NCI-H146 (cell line): ENCODE data around the gene FBXL2.
"Not testable (repeated sequence)": the region's sequence is repeated elsewhere in the genome, so short reads cannot be mapped to it uniquely, and the experiment has no call there.

Experiments
- DNase-seq: peaks from one replicate; lab custom pipeline; 2025; lab: John Stamatoyannopoulos, UW

Gene FBXL2

DNA sequence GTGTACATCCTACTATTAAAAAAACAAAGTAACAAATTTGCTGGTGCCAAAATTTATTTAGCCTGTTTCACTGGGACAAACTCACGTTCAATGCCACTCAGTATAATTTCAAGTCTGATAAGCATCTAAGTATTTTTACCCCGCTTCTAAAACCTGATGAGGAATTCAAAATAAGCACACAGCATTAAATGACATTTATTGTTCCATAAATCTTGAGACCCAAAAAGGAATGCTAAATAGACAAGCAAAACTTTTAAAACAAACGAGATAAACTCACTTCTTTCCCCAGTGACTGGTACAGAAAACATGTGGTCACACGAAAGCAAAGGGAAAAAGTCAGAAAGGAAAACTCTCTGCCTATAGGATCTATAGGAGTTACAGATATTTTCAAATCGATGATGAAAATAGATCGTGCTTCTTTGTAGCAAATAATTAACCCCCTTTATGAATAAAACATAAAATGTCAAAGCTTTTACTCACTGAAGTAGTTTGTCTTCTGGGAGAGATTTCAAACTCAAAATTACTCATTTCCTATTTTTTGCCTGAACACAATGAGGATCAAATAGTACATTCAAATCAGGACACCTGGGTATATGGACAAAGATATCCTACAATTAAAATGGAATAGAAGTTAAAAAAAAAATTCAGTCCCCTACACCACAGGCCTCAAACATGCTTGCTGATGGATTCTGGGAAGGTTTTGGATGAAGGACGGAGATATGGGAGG is 111.3 kb downstream of the FBXL2 start:
- DNase-seq, result no peak

DNA sequence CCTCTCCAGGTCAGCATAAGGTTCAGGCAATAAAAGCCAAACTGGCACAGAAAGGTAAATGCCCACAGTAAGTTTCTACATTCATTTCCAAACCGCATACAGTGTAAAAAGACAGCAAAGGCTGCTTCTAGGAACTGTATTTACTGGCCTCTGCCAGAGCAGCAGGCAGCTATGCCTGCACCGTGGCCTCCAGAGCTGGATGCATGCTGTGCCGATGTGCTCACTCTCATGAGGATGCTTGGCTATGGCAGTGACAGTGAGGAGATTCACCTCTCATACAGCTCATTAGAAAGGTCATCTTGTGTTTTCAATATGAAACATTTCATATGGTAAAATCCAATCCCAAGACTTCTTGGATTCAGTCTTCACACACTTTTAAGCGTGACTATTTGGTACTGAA is 112.7 kb downstream of the FBXL2 start:
- no peak for DNase-seq

DNA sequence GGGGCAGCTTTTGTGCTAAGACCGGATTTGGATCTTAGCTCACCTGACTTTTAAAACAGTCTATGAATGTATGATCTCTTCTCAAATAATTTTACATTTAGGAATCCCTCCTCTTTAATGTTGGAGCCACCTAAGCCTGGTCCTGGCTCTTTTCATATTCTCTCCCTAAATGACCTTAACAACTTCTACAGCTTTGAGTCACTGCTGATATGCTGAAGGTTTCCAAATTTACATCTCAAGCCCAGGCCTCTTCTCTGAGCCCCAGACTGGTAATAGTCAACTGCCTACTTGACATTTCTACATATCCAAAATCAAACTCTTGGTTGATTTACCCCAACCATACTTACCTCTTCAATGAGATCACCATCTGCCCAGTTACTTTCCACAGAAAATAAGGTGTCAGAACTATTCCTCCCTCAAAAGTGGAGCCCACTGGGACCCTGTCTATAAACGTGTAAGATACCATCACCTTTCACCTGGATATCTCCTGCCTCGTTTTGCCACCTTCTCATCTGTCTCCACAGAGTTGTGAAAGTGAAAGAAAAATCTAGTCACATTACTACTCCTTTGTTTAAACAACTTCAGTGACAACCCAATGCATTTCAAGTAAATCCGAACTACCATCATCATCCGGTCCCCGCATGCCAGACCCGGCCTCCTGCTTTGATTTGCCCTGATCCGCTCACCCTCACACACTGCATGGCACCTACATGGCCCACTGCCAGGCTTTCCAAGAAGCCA is 114.2 kb downstream of the FBXL2 start:
- DNase-seq, result no peak

DNA sequence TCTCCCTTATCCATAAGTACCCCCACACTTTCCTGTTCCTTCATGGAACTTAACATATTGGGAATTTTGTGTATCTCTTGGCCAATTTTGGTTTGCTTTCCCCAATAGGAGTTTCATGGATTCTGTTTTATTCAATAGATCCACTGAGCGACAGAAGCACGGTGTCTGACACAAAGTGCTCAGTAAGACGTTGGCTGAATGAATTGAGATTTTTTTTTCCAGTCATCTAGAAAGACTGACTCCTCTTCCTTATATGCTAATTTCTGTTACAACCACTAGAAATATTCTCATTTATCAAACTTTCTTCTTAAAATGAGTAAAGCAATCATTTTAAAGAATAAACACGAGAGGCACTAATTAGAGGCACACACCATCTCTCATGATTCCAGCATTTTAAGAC is 114.9 kb downstream of the FBXL2 start:
- DNase-seq, result no peak

DNA sequence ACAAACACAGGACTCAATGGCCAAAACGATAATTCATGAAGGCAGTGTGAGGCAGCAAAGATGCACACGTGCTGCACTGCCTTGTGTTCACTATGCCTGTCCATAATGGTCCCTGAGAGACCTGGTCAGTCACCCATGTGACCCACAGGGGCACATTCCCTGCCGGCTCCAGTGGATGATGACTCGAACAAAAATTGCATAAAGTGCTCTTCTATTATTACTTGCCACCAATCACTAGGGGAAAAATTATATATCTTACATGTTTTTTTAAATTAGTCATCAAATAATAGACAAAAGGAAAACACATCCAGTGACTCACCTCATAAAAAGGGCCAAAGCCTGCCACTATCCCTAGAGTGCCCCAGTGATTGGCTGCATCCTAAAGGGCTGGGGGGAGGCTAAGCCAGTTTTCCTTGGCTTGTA is 115.5 kb downstream of the FBXL2 start:
- no peak for DNase-seq

DNA sequence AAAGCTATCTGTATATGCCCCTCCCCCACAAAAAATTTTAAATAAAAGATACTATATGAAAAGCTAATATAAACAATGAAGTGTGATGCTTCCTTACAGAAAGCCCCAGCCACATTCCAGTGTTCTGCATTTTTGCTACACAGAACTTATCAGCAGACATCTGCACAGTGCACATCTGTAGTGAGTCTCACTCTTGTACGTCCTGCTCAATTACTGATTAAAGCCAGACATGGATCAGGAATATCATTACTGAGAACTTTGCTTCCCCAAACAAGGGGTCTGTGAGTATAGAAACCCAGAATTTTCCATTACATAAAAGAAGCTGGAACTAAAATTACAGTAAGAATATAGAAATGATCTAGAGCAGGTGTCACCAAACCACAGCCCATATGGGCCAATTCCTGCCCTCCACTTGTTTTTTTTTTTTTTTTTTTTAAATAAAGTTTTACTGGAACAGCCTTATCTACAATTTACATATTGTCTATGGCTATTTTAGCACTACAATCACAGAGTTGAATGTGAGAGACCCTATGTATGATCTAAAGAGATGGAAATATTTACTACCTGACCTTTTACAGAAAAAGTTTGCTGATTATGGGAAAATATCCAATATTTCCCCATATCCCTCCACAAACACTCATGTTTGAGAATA is 117.3 kb downstream of the FBXL2 start:
- no peak for DNase-seq

DNA sequence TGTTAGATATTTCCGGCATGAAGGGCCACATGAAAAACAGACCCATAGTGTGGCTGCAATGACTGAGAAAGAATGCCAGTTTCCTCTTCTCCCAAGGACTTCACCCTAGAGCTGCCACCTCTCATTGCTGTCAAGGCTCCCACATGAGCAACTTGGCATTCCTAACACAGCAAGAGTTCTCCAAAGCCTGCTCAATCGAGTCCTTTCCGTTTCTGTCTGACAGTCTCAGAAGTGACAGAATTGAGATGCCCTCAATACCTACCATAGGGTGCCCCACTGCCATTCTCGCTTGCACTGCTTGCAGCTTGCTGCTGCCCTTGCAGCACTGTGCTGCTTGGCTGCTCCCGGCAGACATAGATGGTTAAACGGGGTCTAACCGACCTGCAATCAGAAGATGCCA is 118.7 kb downstream of the FBXL2 start:
- DNase-seq, result no peak

DNA sequence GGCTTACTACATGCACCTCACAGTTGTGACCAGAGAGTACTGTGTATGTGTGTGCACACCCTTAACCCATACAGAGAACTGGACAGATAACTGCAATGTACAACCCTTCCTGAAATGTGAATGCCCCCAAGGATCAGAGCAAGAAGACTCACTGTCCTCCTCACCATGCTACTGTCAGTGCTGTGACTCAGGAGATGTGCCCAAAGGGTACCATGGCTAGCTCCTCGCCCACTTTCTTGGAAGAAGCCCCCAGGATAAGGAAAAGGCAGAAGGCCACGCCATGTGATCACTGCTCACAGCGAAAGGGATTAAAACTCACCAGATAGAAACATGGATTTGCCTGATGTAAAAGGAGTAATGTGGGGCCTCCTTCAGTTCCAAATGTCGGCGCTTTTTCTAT is 121.2 kb downstream of the FBXL2 start:
- no peak for DNase-seq

DNA sequence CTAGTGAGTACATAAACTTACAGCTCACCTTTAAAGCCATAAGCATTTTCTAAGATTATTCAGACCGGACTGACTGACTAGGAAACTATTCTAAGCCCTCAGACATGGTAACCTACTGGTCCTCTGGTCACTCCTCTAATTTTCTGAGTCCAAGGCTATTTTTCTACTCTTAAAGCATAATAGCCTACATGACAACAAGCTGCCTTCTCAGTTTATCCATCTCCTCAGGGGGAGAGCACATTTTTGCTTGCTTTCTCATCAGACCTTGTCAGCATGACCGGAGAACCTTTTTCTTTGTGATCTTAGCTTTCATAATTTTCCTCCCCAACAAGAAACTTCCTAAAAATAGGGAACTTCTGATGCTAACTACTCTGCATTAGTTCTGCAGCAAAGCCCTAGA is 124.5 kb downstream of the FBXL2 start:
- no peak for DNase-seq

DNA sequence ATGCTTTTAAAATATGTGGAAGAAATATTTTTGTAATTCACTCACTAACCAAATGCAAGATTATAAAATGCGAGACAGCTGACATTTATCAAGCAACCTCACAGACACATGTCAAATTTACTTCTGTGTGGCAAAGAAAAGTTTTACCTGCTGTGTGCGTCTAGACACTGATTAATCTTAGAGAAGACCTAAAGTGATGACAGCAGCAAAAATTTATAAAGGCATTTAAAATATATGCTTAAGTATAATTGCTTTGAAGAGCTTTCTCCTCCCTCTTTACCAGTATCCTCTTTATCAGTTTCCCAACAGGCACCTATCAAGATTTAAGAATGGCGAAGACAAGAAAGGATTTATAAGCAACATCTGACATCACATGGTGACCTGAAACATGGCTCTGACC is 125.7 kb downstream of the FBXL2 start:
- DNase-seq, result no peak

DNA sequence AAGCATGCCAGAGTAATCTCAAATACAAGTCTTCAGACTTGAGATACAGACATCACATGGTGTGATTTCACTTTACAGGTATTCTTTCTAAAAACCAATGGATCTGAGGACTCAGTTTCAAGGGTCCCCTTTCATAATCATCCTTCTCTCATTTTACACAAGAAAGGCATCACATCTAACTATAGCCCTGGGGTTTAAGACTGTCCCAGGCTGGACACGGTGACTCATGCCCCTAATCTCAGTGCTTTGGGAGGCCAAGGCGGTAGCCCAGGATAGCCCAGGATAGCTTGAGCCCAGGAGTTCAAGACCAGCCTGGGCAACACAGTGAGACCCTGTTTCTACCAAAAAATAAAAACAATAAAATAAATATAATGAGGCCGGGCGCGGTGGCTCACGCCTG is 126.5 kb downstream of the FBXL2 start:
- DNase-seq, result no peak

DNA sequence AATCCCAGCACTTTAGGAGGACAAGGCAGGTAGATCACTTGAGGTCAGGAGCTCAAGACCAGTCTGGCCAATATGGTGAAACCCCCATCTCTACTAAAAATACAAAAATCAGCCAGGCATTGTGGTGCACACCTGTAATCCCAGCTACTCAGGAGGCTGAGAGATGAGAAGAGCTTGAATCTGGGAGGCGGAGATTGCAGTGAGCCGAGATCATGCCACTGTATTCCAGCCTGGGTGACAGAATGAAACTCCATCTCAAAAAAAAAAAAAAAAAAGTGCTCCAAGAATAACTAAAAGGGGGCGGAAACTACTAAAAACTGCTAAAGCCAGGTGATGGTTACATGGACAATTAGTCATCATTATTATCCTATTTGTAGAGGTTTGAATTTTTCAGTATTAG is 133.6 kb downstream of the FBXL2 start:
- DNase-seq, result not testable (repeated sequence)

DNA sequence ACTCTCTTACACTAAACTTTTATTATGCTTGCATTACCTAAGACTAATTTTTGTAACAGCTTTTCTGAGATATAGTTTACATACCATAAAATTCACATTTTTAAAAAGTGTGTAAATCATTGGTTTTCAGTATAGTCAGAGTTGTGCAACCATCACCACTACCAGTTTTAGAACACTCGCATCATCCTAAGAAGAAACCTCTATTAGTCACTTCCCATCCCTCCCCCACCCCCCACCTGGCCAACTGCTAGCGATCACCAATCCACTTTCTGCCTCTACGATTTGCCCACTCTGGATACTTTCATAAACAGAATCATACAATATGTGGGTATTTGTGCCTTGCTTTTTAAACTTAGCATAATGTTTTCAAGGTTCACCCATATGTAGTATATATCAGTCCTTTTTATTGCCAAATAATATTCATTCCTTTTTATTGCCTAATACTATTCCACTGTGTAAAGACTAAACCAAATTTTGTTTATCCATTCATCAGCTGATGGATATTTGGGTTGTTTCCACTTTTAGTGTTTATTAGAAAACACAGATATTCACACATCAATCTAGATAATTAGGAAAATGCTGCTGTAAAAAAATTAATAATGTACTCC is 139.9 kb downstream of the FBXL2 start:
- no peak for DNase-seq

DNA sequence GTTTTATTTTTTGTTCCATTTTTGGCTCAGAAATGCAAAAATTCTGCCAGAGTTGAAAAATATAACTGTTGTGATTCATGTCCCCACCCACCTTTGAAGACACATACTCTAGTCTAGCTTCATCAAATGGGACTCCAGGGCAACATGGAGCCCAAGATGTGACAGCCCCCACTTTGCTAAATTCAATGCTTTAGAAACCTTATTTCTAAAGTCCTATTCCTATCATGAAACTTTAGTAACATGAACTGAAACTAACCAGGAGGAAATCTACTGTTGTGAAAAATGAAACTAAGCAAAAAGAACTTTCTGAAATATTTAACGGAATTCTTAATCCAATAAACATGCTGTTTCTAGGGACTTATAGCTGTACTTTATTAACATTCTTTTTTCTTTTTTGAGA is 142.7 kb downstream of the FBXL2 start:
- no peak for DNase-seq

DNA sequence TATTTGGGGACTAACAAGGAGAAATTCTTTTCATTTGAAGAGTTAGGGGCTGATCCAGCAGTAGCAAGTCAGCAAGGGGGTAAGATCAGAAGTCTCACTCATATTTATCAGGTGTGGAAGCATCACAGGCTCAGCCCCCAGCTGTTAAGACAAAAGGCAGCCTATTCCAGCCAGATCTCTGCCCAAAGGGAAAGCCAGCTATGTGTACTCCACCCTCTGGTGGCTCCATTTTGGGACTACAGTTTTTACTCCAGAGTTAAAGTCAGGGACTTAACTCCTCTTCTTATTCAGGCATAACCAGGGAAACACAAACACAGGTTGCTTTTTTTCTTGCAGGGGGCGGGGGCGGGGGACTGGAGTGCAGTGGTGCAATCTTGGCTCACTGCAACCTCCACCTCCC is 143.7 kb downstream of the FBXL2 start:
- no peak for DNase-seq

DNA sequence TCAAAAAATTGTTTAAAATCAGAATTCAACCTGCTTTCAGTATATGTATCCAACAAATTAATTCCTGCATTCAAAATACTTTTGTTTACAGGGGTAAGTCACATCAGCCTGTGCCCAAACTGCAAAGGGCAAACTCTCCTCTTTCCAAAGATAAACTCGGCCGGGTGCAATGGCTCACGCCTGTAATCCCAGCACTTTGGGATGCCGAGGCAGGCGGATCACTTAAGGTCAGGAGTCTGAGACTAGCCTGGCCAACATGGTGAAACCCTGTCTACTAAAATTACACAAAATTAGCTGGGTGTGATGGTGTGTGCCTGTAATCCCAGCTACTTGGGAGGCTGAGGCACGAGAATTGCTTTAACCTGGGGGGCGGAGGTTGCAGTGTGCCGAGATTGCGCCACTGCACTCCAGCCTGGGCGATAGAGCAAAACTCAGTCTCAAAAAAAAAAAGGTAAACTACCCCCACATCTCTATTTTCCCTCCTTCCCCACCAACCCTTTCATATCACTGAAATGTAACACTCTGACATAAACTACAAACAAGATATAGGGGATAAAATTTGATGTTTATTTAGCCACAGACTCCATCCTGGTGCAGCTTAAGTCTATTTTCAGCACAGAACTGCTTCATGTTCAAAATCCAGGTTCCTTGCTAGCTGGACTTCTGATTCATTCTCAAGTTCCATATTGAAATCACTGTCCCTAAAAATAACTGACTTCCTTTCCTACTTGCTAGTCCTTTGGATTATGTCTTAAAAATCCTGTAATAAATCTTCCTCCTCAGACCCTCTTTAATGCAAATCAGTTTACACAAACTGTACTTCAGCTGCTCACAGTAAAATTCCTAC is 147.6 kb downstream of the FBXL2 start:
- no peak for DNase-seq

DNA sequence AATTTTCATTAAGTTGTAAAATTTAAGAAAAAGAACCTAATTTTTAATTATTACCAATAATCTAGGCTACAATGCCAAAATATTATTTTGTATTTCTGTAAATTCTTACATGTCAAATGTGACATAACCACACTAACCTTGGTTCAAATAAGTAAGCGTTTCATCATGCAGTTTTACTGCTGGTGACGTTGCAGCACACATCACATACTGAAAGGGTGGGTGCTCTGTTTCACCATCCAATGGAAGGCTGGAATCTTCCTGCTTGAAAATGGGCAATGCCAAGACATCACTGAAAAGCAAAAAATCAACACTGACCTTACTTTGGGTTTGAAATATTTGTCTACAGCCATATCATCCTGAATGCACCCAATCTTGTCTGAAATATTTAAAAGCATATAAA is 148.2 kb downstream of the FBXL2 start:
- peak; percentile 6 for DNase-seq

DNA sequence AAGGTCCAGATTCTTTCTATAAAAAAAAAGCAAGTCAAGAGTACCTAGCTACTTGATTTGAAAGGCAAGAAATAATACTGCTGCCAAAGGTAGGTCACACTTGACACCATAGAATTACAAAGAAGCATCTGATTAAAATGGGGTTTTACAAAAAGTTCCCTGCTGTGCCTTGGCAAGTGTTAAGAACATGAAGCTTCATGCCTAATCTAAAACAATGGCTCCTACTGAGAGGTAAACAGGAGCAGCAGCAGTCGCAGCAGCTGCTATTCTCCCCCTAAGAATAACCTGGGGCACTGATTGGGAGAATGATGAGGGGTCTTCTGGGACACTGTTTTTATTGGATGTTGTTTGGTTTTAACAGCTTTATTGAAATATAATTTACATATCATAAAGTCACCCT is 148.8 kb downstream of the FBXL2 start:
- DNase-seq, result peak; percentile 92

DNA sequence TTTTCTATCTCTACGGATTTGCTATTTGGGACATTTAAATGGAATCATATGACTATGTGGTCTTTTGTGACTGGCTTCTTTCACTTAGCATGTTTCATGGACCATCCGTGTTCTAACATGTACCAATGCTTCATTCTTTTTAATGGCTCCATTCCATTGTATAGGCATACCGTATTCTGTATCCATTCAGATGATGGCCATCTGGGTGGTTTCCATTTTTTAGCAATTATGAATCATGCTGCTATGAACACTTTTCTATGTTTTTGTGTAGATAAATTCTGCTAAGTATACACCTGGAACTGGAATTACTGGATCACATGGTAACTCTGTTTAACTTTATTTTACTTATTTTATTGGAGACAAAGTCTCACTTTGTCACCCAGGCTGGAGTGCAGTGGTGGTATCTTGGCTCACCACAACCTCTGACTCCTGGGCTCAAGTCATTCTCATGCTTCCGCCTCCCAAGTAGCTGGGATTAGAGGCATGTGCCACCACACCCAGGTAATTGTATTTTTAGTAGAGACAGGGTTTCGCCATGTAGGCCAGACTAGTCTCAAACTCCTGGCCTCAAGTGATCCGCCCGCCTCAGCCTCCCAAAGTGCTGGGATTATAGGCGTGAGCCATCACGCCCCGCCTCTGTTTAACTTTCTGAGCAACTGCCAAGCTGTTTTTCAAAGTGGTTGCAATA is 149.5 kb downstream of the FBXL2 start:
- DNase-seq, result peak; percentile 32

DNA sequence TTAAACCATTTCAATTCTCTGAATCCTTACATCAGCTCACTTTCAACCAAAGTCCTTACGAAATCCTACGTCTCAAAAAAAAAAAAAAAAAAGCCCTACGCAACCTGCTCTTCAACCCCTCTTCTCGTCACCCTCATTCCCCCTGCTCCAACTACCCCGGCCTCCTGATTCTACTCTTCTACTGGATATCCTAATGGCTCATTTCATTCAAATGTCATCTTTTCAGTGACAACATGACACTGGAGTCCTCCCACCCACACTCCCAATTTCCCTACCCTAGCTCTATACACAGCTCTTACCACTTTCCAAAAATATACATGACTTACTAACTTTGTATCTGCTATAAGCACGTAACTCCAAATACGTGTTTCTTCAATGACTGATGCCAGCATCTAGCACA is 151.5 kb downstream of the FBXL2 start:
- DNase-seq, result no peak

DNA sequence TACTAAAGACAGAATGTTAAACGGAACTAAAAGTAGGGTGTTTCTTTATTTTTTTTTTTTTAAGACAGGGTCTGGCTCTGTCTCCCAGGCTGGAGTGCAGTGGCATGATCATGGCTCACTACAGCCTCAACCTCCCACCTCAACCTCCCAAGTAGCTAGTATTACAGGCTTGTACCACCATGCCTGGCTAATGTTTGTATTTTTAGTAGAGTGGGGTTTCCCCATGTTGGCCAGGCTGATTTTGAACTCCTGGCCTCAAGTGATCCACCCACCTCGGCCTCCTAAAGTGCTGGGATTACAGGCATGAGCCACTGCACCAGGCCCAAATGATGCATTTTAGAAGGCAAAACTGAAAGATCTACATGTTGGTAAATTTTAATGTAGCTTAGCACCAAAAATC is 152.1 kb downstream of the FBXL2 start:
- not testable (repeated sequence) for DNase-seq
